NB4 (cell line): ENCODE measurements around the gene UQCRFS1.
A peak's percentile ranks its signal among the peaks of the same experiment; 100 is the strongest.

ENCODE experiments used
- DNase-seq: peaks from one replicate; pipeline ENCODE4 v3.0.0; 2010; ENCODE audit warnings: low read depth
- H3K4me3 ChIP-seq: one replicate; pipeline ENCODE4 v1.5.1; 2011; ENCODE audit warnings: mild to moderate bottlenecking, low read depth, low read length, moderate library complexity
- CTCF ChIP-seq: IDR thresholded peaks from one replicate; pipeline ENCODE4 v1.5.1; 2012; ENCODE audit warnings: low read depth, low read length
- MAX ChIP-seq: IDR thresholded peaks from 2 replicates; pipeline ENCODE4 v1.6.1; 2011; ENCODE audit warnings: low read depth, low read length
- MYC ChIP-seq: IDR thresholded peaks from 2 replicates; pipeline ENCODE4 v1.6.1; 2011; ENCODE audit warnings: low read depth, low read length
- POLR2A ChIP-seq: IDR thresholded peaks from 2 replicates; pipeline ENCODE4 v1.6.1; 2011; ENCODE audit warnings: mild to moderate bottlenecking; ENCODE audit not compliant: insufficient read length; ENCODE audit errors: extremely low read depth

UQCRFS1 gene

GRCh38 chr19:29185427-29185826, 27.5 kb downstream of the UQCRFS1 start:
- no peak for DNase-seq
- TF ChIP-seq POLR2A, result no peak
- TF ChIP-seq MYC, result no peak
- no peak for TF ChIP-seq MAX
- no peak for TF ChIP-seq CTCF
- no peak overlapping the region for H3K4me3 ChIP-seq

GRCh38 chr19:29176981-29177754, 35.8 kb downstream of the UQCRFS1 start:
- no peak for TF ChIP-seq POLR2A
- no peak for DNase-seq
- H3K4me3 ChIP-seq, result no peak overlapping the region

- TF ChIP-seq CTCF (no peak), POLR2A (no peak), MYC (no peak), MAX (no peak)
- no peak for DNase-seq
Measured at GRCh38 chr19:29173896-29174295, 39.1 kb downstream of the UQCRFS1 start.

GRCh38 chr19:29172302-29172701, 40.6 kb downstream of the UQCRFS1 start:
- no peak for TF ChIP-seq CTCF
- TF ChIP-seq MAX, result no peak
- no peak for TF ChIP-seq POLR2A
- TF ChIP-seq MYC, result no peak
- peak; percentile 55 for DNase-seq
- no peak overlapping the region for H3K4me3 ChIP-seq

More at GRCh38 chr19:29173896-29174295, 39.1 kb downstream of the UQCRFS1 start:
- H3K4me3 ChIP-seq, result no peak overlapping the region

- H3K4me3 ChIP-seq, result no peak overlapping the region
- no peak for DNase-seq
- TF ChIP-seq POLR2A, result no peak
- TF ChIP-seq CTCF, result no peak
- TF ChIP-seq MAX, result no peak
- TF ChIP-seq MYC, result no peak
Measured at GRCh38 chr19:29171525-29171924, 41.4 kb downstream of the UQCRFS1 start.

- H3K4me3 ChIP-seq, result no peak overlapping the region
- no peak for TF ChIP-seq MAX
- no peak for TF ChIP-seq MYC
- TF ChIP-seq POLR2A, result no peak
- no peak for TF ChIP-seq CTCF
- no peak for DNase-seq
Measured at GRCh38 chr19:29170554-29170953, 42.4 kb downstream of the UQCRFS1 start.
